GM23248 (cell line): ENCODE measurements around the gene GHITM.

Experiments
- EZH2 ChIP-seq: fragments of 200-600 bp; sonication (generic); IDR thresholded peaks from 2 replicates; pipeline ENCODE4 v1.6.1; 2018; ENCODE audit warnings: antibody characterized with exemption, mild to moderate bottlenecking; ENCODE audit not compliant: insufficient read depth, poor library complexity, severe bottlenecking
- EZH2phosphoT487 ChIP-seq: fragments of 200-600 bp; sonication (generic); IDR thresholded peaks from 2 replicates; pipeline ENCODE4 v1.6.1; 2018; ENCODE audit warnings: antibody characterized with exemption, moderate library complexity, mild to moderate bottlenecking, low read depth; ENCODE audit not compliant: insufficient read depth

- no peak for TF ChIP-seq EZH2
- no peak for TF ChIP-seq EZH2phosphoT487
These were observed 57.6 kb downstream of the GHITM start for GRCh38 chr10:84196941-84197340.
